Measurements from ENCODE around the gene SLC25A11.

- TF ChIP-seq CTCF (IDR thresholded peaks at IDR 0.05) (no peak), POLR2A (IDR thresholded peaks at IDR 0.05) (no peak)
Measured at GRCh38 chr17:4942760-4943508, 3.1 kb upstream of the SLC25A11 start.
